Endothelial cell of umbilical vein (primary cell): ENCODE measurements around the gene UGCG.

ENCODE experiments used
- FOS ChIP-seq: IDR thresholded peaks from 2 replicates; pipeline ENCODE4 v1.6.1; 2011; ENCODE audit warnings: mild to moderate bottlenecking, low read length, moderate library complexity, borderline replicate concordance; ENCODE audit not compliant: insufficient read depth
- MAX ChIP-seq: IDR thresholded peaks from 2 replicates; pipeline ENCODE4 v1.6.1; 2011; ENCODE audit not compliant: insufficient read depth, insufficient read length
- POLR2A ChIP-seq: IDR thresholded peaks from 2 replicates; pipeline ENCODE4 v1.6.1; 2012; ENCODE audit warnings: low read depth, mild to moderate bottlenecking, control low read depth, low read length
- POLR2AphosphoS5 ChIP-seq: IDR thresholded peaks from 2 replicates; pipeline ENCODE4 v1.6.1; 2012; ENCODE audit warnings: low read depth, mild to moderate bottlenecking, control low read depth, low read length, moderate library complexity; ENCODE audit not compliant: insufficient read depth
- TF ChIP-seq, protein P1 (sequence below), 2 donors: IDR thresholded peaks; 1 replicate in 1 of 2; 2 replicates in 1 of 2; pipeline ENCODE4 v1.5.1; 2011; ENCODE audit warnings: low read length in 2 of 2, mild to moderate bottlenecking in 2 of 2, moderate library complexity in 2 of 2, control low read depth in 1 of 2, inconsistent platforms in 1 of 2, low read depth in 1 of 2; ENCODE audit not compliant: insufficient read depth in 1 of 2; ENCODE audit errors: extremely low read depth in 1 of 2

GRCh38 chr9:111963995-111964394 lies 67.4 kb downstream of the UGCG start:
- TF ChIP-seq POLR2A (no peak), FOS (no peak), MAX (no peak), POLR2AphosphoS5 (no peak)
- TF ChIP-seq, protein P1, sequence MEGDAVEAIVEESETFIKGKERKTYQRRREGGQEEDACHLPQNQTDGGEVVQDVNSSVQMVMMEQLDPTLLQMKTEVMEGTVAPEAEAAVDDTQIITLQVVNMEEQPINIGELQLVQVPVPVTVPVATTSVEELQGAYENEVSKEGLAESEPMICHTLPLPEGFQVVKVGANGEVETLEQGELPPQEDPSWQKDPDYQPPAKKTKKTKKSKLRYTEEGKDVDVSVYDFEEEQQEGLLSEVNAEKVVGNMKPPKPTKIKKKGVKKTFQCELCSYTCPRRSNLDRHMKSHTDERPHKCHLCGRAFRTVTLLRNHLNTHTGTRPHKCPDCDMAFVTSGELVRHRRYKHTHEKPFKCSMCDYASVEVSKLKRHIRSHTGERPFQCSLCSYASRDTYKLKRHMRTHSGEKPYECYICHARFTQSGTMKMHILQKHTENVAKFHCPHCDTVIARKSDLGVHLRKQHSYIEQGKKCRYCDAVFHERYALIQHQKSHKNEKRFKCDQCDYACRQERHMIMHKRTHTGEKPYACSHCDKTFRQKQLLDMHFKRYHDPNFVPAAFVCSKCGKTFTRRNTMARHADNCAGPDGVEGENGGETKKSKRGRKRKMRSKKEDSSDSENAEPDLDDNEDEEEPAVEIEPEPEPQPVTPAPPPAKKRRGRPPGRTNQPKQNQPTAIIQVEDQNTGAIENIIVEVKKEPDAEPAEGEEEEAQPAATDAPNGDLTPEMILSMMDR (IDR thresholded peaks at IDR 0.05; ENCODE audit: extremely low read depth in 1 of 2, insufficient read depth in 1 of 2, low read depth in 1 of 2, low read length in 2 of 2) = no peak
